Karpas-422 (cell line): Measurements from ENCODE around the gene SPATA33. TPM values are rescaled to one million over a fixed set of nuclear protein-coding genes. Genes with fewer than 3 reads are reported as not detected.
A peak's percentile ranks its signal among the peaks of the same experiment; 100 is the strongest.

Experiments
- DNase-seq: peaks from one replicate; pipeline ENCODE4 v3.0.0-alpha.2; 2015
- H2AFZ ChIP-seq: fragments of 200-600 bp; sonication (generic); 2 replicates; pipeline ENCODE4 v1.6.1; 2014; ENCODE audit warnings: antibody characterized with exemption, low read length, mixed read lengths
- H3K27ac ChIP-seq: fragments of 200-600 bp; sonication (generic); 2 replicates; pipeline ENCODE4 v1.5.1; 2014; ENCODE audit warnings: mild to moderate bottlenecking, low read length, moderate library complexity
- H3K27me3 ChIP-seq: fragments of 200-600 bp; sonication (generic); 2 replicates; pipeline ENCODE4 v1.6.1; 2014; ENCODE audit warnings: low read length, mixed read lengths
- H3K36me3 ChIP-seq: fragments of 200-600 bp; sonication (generic); 2 replicates; pipeline ENCODE4 v1.6.1; 2014; ENCODE audit warnings: low read length, mixed read lengths; ENCODE audit not compliant: insufficient read depth
- H3K4me1 ChIP-seq: fragments of 200-600 bp; sonication (generic); 2 replicates; pipeline ENCODE4 v1.6.1; 2014; ENCODE audit warnings: mild to moderate bottlenecking, low read length, mixed read lengths
- H3K4me2 ChIP-seq: fragments of 200-600 bp; sonication (generic); 2 replicates; pipeline ENCODE4 v1.6.1; 2014; ENCODE audit warnings: low read length, low read depth, mild to moderate bottlenecking; ENCODE audit not compliant: poor library complexity, severe bottlenecking
- H3K4me3 ChIP-seq: fragments of 200-600 bp; sonication (generic); 2 replicates; pipeline ENCODE4 v1.5.1; 2014; ENCODE audit warnings: mild to moderate bottlenecking, antibody characterized with exemption, low read length, mixed read lengths
- H3K79me2 ChIP-seq: fragments of 200-600 bp; sonication (generic); 2 replicates; pipeline ENCODE4 v1.6.1; 2014; ENCODE audit warnings: mild to moderate bottlenecking, low read length, mixed read lengths
- H3K9ac ChIP-seq: fragments of 200-600 bp; sonication (generic); 2 replicates; pipeline ENCODE4 v1.6.0; 2014; ENCODE audit warnings: low read length
- H3K9me2 ChIP-seq: fragments of 200-600 bp; sonication (generic), shearing (Covaris generic); replicated peaks from 2 replicates; pipeline ENCODE4 v1.6.0; 2014; ENCODE audit warnings: mild to moderate bottlenecking, low read length, moderate library complexity; ENCODE audit not compliant: insufficient read depth
- H3K9me3 ChIP-seq: fragments of 300-700, 200-600 bp; sonication (generic); 2 replicates; pipeline ENCODE4 v1.6.1; 2014; ENCODE audit warnings: low read length, mixed read lengths
- H4K20me1 ChIP-seq: fragments of 200-600 bp; sonication (generic); 2 replicates; pipeline ENCODE4 v1.6.1; 2014; ENCODE audit warnings: mild to moderate bottlenecking, antibody characterized with exemption, low read length, low read depth; ENCODE audit not compliant: insufficient read depth
- total RNA-seq: library from RNA; depleted of rRNA; stranded (reverse); fragments of >200 nt; shearing (Covaris generic); gene quantifications from 2 replicates; pipeline ENCODE4 v1.2.3, GENCODE V29; 2014; ENCODE audit warnings: low replicate concordance; rRNA removed

Gene SPATA33
- 5.1 and 5.3 TPM in 2 replicates for total RNA-seq

DNA sequence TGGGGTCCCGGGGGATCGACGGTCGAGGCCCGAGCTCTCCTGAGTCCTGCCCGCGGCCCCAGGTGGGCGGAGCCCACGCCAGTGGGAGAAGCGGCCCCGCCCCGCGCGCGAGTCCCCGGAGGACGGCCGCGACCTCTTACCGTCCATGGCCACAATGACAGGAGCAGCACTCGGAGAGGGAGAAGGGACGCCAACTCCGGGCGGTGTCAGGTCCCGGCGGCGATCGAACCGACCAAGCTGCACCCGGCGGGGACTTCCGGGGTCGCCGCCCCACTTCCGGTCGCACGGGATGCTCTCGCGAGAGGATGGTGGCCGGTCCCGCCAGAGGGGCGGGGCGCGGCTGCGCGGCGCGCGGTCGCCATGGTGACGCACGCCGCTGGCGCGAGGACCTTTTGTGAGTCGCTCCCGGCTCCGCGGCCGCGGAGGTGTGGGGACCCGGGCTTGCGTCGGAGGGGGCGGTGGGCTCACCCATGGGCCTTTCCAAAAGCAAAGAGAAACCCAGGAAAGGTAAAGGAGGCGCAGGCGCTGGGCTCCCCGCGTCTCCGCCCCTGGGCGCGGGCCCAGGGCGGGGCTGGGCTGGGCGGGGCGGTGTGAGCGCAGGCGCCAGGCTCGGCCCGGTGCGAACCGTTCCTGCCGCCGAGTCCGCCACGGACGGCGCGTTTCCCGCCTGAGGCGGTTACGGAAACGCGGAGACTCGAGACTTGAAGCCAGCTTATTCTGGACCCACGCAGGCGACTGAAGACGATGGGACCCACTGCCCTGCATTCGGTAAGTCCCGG lies at the start of gene SPATA33, which contains the start of gene CHMP1A:
SPATA33 (plus strand) TSS at position 395 of the 779 bp plus-strand sequence; CDS start at position 471, 76 bp downstream.
CHMP1A (minus strand) TSS at position 267 of the 779 bp plus-strand sequence; CDS start at position 147, 120 bp downstream.
- Histone ChIP-seq H3K9me2 (no peaks in the 10 kb centered on the region), H4K20me1 (peaks cover 14% of the 10 kb centered on the region; the same call in 1 of the 2 replicates), H3K9ac (peak within 1 kb of the TSS; percentile 92), H3K36me3 (peaks cover 17% of the 10 kb centered on the region), H3K4me2 (peak within 1 kb of the TSS; percentile 94), H3K9me3 (no peaks in the 10 kb centered on the region), H3K27ac (peak within 1 kb of the TSS; percentile 54), H2AFZ (peak within 1 kb of the TSS; percentile 61), H3K79me2 (peaks cover 67% of the 10 kb centered on the region), H3K27me3 (no peaks in the 10 kb centered on the region), H3K4me1 (peaks cover 16% of the 10 kb centered on the region), H3K4me3 (peak within 1 kb of the TSS; percentile 88)
- DNase-seq: peak; percentile 95

- Histone ChIP-seq H4K20me1 (no peaks in the 10 kb centered on the region), H3K9ac (no peak overlapping the region), H3K4me1 (no peaks in the 10 kb centered on the region), H3K9me2 (no peaks in the 10 kb centered on the region), H3K27me3 (no peaks in the 10 kb centered on the region), H3K9me3 (no peaks in the 10 kb centered on the region), H3K4me2 (no peak overlapping the region), H3K36me3 (no peaks in the 10 kb centered on the region), H2AFZ (no peak overlapping the region), H3K79me2 (no peaks in the 10 kb centered on the region), H3K27ac (no peak overlapping the region), H3K4me3 (no peak overlapping the region)
- no peak for DNase-seq
These were observed 49.5 kb upstream of the SPATA33 start for GRCh38 chr16:89607937-89608740.

DNA sequence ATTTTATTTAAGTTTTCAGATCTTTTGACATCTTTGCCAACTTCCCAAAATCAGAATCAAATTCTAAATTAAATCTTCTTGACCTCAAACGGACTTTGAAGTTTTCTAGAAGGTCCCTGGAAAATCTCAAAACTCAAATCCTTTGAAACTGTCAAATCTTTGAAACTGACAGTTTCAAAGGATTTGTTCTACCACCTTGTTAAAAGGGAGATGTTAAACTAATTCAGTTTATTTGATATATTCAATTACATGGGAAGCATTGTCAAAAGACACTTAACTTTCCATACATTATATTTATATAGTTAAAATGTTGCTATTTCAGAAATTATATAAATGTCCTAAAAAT lies 47.6 kb upstream of the SPATA33 start:
- no peak overlapping the region for H3K27ac ChIP-seq
- no peak overlapping the region for H3K4me3 ChIP-seq
- H3K9me3 ChIP-seq: no peaks in the 10 kb centered on the region
- H3K4me1 ChIP-seq: no peaks in the 10 kb centered on the region
- no peaks in the 10 kb centered on the region for H3K27me3 ChIP-seq
- no peak overlapping the region for H2AFZ ChIP-seq
- H3K36me3 ChIP-seq: no peaks in the 10 kb centered on the region
- no peak overlapping the region for H3K4me2 ChIP-seq
- H3K79me2 ChIP-seq: no peaks in the 10 kb centered on the region
- DNase-seq: no peak
- no peaks in the 10 kb centered on the region for H4K20me1 ChIP-seq
- H3K9ac ChIP-seq: no peak overlapping the region
- no peaks in the 10 kb centered on the region for H3K9me2 ChIP-seq

- no peaks in the 10 kb centered on the region for H3K9me2 ChIP-seq
- H3K4me1 ChIP-seq: no peaks in the 10 kb centered on the region
- H2AFZ ChIP-seq: no peak overlapping the region
- no peaks in the 10 kb centered on the region for H3K79me2 ChIP-seq
- no peak overlapping the region for H3K4me2 ChIP-seq
- H3K27ac ChIP-seq: no peak overlapping the region
- no peaks in the 10 kb centered on the region for H3K36me3 ChIP-seq
- no peaks in the 10 kb centered on the region for H3K9me3 ChIP-seq
- H3K4me3 ChIP-seq: no peak overlapping the region
- H3K27me3 ChIP-seq: no peaks in the 10 kb centered on the region
- H4K20me1 ChIP-seq: no peaks in the 10 kb centered on the region
- no peak overlapping the region for H3K9ac ChIP-seq
- no peak for DNase-seq
These were observed 45.0 kb upstream of the SPATA33 start for GRCh38 chr16:89612415-89613166.

GRCh38 chr16:89613231-89613953 lies 44.2 kb upstream of the SPATA33 start, which contains the start of gene DPEP1:
TSS of gene DPEP1 (plus strand) at chr16:89613642. CDS start at chr16:89630411, 16,769 bp downstream.
- Histone ChIP-seq H3K9me2 (no peaks in the 10 kb centered on the region), H3K4me3 (no peak within 1 kb of the TSS), H3K27me3 (no peaks in the 10 kb centered on the region), H2AFZ (no peak within 1 kb of the TSS), H3K79me2 (no peaks in the 10 kb centered on the region), H3K4me2 (no peak within 1 kb of the TSS), H3K27ac (no peak within 1 kb of the TSS), H4K20me1 (no peaks in the 10 kb centered on the region), H3K9ac (no peak within 1 kb of the TSS), H3K36me3 (no peaks in the 10 kb centered on the region), H3K4me1 (no peaks in the 10 kb centered on the region), H3K9me3 (no peaks in the 10 kb centered on the region)
- no peak for DNase-seq

- Histone ChIP-seq H3K27ac (no peak overlapping the region), H3K9me2 (no peaks in the 10 kb centered on the region), H3K27me3 (no peaks in the 10 kb centered on the region), H3K79me2 (no peaks in the 10 kb centered on the region), H3K9ac (no peak overlapping the region), H3K4me1 (no peaks in the 10 kb centered on the region), H4K20me1 (no peaks in the 10 kb centered on the region), H3K4me3 (no peak overlapping the region), H3K36me3 (no peaks in the 10 kb centered on the region), H3K4me2 (no peak overlapping the region), H3K9me3 (no peaks in the 10 kb centered on the region), H2AFZ (no peak overlapping the region)
- no peak for DNase-seq
These were observed 43.6 kb upstream of the SPATA33 start for GRCh38 chr16:89613954-89614459.

GRCh38 chr16:89615176-89615575 lies 42.5 kb upstream of the SPATA33 start:
- H2AFZ ChIP-seq: no peak overlapping the region
- no peak for DNase-seq
- H3K4me3 ChIP-seq: no peak overlapping the region
- H3K4me2 ChIP-seq: no peak overlapping the region
- no peaks in the 10 kb centered on the region for H3K36me3 ChIP-seq
- H3K4me1 ChIP-seq: peaks cover 3% of the 10 kb centered on the region
- no peak overlapping the region for H3K9ac ChIP-seq
- H3K27ac ChIP-seq: no peak overlapping the region
- H3K79me2 ChIP-seq: no peaks in the 10 kb centered on the region
- no peaks in the 10 kb centered on the region for H3K9me3 ChIP-seq
- no peaks in the 10 kb centered on the region for H3K9me2 ChIP-seq
- H4K20me1 ChIP-seq: no peaks in the 10 kb centered on the region; the same call in 1 of the 2 replicates
- no peaks in the 10 kb centered on the region for H3K27me3 ChIP-seq
